OCI-LY1 (cell line): ENCODE data around the gene POLE.

Experiments used
- H2AFZ ChIP-seq: fragments of 200-600 bp; sonication (generic), shearing (Covaris generic); 2 replicates; pipeline ENCODE4 v1.6.0; 2014; ENCODE audit warnings: antibody characterized with exemption, mild to moderate bottlenecking, low read length
- H3F3A ChIP-seq: fragments of 200-600 bp; sonication (generic), shearing (Covaris generic); 2 replicates; pipeline ENCODE4 v1.6.0; 2014; ENCODE audit warnings: mild to moderate bottlenecking, antibody characterized with exemption, low read length, moderate library complexity; ENCODE audit not compliant: insufficient read depth
- H3K27ac ChIP-seq: fragments of 200-600 bp; sonication (generic); 2 replicates; pipeline ENCODE4 v1.5.1; 2014; ENCODE audit warnings: low read length, mixed run types, mild to moderate bottlenecking, low read depth; ENCODE audit not compliant: poor library complexity, severe bottlenecking
- H3K27me3 ChIP-seq: fragments of 200-600 bp; sonication (generic); 2 replicates; pipeline ENCODE4 v1.6.0; 2014; ENCODE audit warnings: antibody characterized with exemption, mild to moderate bottlenecking, low read length, moderate library complexity; ENCODE audit not compliant: insufficient read depth
- H3K36me3 ChIP-seq: fragments of 200-600 bp; sonication (generic); 2 replicates; pipeline ENCODE4 v1.6.1; 2014; ENCODE audit warnings: mild to moderate bottlenecking, antibody characterized with exemption, low read length, moderate library complexity, mixed read lengths; ENCODE audit not compliant: insufficient read depth
- H3K4me1 ChIP-seq: fragments of 200-600 bp; sonication (generic); 2 replicates; pipeline ENCODE4 v1.5.1; 2014; ENCODE audit warnings: mild to moderate bottlenecking, low read length, moderate library complexity; ENCODE audit not compliant: insufficient read depth, severe bottlenecking
- H3K4me2 ChIP-seq: fragments of 200-600 bp; sonication (generic), shearing (Covaris generic); 2 replicates; pipeline ENCODE4 v1.6.1; 2014; ENCODE audit warnings: low read length
- H3K4me3 ChIP-seq: fragments of 200-600 bp; sonication (generic); 2 replicates; pipeline ENCODE4 v1.5.1; 2014; ENCODE audit warnings: low read length, low read depth, mild to moderate bottlenecking, mixed read lengths; ENCODE audit not compliant: poor library complexity, severe bottlenecking
- H3K79me2 ChIP-seq: fragments of 200-600 bp; shearing (Covaris generic); 2 replicates; pipeline ENCODE4 v1.6.1; 2016; ENCODE audit warnings: mixed run types, low read length, mixed read lengths; ENCODE audit not compliant: insufficient read depth
- H3K9ac ChIP-seq: fragments of 200-600 bp; sonication (generic), shearing (Covaris generic); 2 replicates; pipeline ENCODE4 v1.6.1; 2014; ENCODE audit warnings: mild to moderate bottlenecking, low read length, mixed read lengths
- H3K9me2 ChIP-seq: fragments of 200-600 bp; sonication (generic), shearing (Covaris generic); 2 replicates; pipeline ENCODE4 v1.6.1; 2014; ENCODE audit warnings: low read depth, mild to moderate bottlenecking, low read length, mixed read lengths
- H3K9me3 ChIP-seq: fragments of 200-600 bp; shearing (Covaris generic); 2 replicates; pipeline ENCODE4 v1.6.1; 2014; ENCODE audit warnings: low read length, mixed read lengths
- H4K20me1 ChIP-seq: fragments of 200-600 bp; sonication (generic), shearing (Covaris generic); 2 replicates; pipeline ENCODE4 v1.6.0; 2016; ENCODE audit warnings: mild to moderate bottlenecking, low read length; ENCODE audit not compliant: insufficient read depth
- EZH2 ChIP-seq: fragments of 200-600 bp; sonication (generic), shearing (Covaris generic); IDR thresholded peaks from 2 replicates; pipeline ENCODE4 v1.8.0; 2017; ENCODE audit warnings: borderline replicate concordance, mixed run types, mild to moderate bottlenecking, antibody characterized with exemption, low read length, moderate library complexity, mixed read lengths
- TF ChIP-seq, protein P1 (sequence below): fragments of 200-600 bp; sonication (generic), shearing (Covaris generic); IDR thresholded peaks from 2 replicates; pipeline ENCODE4 v1.5.1; 2017; ENCODE audit warnings: mild to moderate bottlenecking, antibody characterized with exemption, low read length, moderate library complexity, mixed read lengths

Gene POLE

DNA sequence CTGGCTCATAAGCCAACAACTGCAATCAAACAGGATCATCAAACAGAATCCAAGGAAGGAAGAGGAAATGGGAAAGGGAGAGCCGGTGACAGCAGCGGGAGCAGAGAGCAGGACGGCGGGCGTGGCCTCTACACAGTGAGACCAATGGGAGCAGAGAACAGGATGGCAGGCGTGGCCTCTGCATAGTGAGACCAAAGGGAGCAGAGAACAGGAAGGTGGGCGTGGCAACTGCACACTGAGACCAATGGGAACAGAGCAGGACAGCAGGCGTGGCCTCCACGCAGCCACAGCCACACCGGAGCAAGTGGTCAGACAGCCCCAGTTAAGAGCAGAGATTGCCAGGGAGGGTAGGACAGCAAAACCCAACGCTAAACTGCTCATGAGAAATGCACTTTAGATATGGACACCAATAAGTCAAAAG is 93.2 kb downstream of the POLE start:
- H3K4me2 ChIP-seq = no peak overlapping the region
- no peaks in the 10 kb centered on the region for H3K9me2 ChIP-seq
- H3F3A ChIP-seq = no peaks in the 10 kb centered on the region
- no peaks in the 10 kb centered on the region; the same call in 1 of the 2 replicates for H3K27me3 ChIP-seq
- H2AFZ ChIP-seq = no peak overlapping the region
- no peak for TF ChIP-seq EZH2
- TF ChIP-seq, protein P1, sequence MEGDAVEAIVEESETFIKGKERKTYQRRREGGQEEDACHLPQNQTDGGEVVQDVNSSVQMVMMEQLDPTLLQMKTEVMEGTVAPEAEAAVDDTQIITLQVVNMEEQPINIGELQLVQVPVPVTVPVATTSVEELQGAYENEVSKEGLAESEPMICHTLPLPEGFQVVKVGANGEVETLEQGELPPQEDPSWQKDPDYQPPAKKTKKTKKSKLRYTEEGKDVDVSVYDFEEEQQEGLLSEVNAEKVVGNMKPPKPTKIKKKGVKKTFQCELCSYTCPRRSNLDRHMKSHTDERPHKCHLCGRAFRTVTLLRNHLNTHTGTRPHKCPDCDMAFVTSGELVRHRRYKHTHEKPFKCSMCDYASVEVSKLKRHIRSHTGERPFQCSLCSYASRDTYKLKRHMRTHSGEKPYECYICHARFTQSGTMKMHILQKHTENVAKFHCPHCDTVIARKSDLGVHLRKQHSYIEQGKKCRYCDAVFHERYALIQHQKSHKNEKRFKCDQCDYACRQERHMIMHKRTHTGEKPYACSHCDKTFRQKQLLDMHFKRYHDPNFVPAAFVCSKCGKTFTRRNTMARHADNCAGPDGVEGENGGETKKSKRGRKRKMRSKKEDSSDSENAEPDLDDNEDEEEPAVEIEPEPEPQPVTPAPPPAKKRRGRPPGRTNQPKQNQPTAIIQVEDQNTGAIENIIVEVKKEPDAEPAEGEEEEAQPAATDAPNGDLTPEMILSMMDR = no peak
- H3K4me3 ChIP-seq = no peak overlapping the region
- no peaks in the 10 kb centered on the region for H3K36me3 ChIP-seq
- H3K9ac ChIP-seq = no peak overlapping the region
- peaks cover 5% of the 10 kb centered on the region for H3K4me1 ChIP-seq
- H3K79me2 ChIP-seq = no peaks in the 10 kb centered on the region
- no peak overlapping the region for H3K27ac ChIP-seq
- no peaks in the 10 kb centered on the region for H4K20me1 ChIP-seq
- H3K9me3 ChIP-seq = no peaks in the 10 kb centered on the region

DNA sequence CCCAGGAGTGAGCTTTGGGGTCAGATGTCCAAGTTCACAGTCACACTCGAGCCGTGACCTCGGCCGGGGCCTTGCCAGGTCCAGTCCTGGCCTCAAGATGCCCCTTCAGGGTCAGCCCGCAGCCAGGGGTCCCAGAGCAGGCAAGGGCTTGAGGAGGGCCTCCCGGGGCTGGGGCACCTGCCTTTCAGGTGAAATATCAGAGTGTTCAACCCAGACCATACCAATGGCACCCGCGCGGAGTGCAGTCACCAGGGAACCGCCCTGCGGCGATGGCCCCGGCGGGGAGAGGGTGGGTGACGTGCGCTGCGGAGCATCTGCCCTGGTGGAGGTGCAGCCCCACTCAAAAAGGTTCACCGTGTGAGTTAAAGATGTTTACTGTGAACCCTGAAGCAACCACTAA is 93.6 kb downstream of the POLE start:
- Histone ChIP-seq H3K36me3 (no peaks in the 10 kb centered on the region), H3K4me2 (no peak overlapping the region), H3K4me3 (no peak overlapping the region), H3F3A (no peaks in the 10 kb centered on the region), H3K9me2 (no peaks in the 10 kb centered on the region), H3K27ac (no peak overlapping the region), H2AFZ (no peak overlapping the region), H4K20me1 (no peaks in the 10 kb centered on the region), H3K9ac (no peak overlapping the region), H3K9me3 (no peaks in the 10 kb centered on the region), H3K79me2 (no peaks in the 10 kb centered on the region), H3K4me1 (peaks cover 5% of the 10 kb centered on the region), H3K27me3 (no peaks in the 10 kb centered on the region; the same call in 1 of the 2 replicates)
- TF ChIP-seq, protein P1 = no peak
- no peak for TF ChIP-seq EZH2

DNA sequence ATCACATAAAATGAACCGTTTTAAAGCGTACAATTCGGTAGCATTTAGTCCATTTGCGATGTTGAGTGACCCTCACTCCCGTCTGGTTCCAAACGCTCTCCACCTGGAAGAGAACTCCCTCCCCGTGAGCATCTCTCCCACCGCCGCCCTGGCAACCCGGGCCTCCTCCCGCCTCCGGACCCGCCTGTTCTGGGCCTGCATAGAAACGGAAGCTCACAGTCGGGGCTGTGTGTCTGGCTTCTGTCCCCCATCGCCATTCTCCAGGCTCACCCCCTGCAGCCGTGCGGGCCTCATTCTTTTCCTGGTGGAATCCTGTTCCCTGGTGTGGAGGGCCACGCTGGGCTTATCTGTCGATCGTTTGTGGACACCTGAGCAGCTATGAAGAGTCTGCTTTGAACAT is 94.1 kb downstream of the POLE start:
- no peaks in the 10 kb centered on the region; the same call in 1 of the 2 replicates for H3K27me3 ChIP-seq

More for the DNA sequence above, 94.1 kb downstream of the POLE start:
- H3F3A ChIP-seq = no peaks in the 10 kb centered on the region
- no peaks in the 10 kb centered on the region for H3K36me3 ChIP-seq
- peaks cover 5% of the 10 kb centered on the region for H3K4me1 ChIP-seq
- H3K9me2 ChIP-seq = no peaks in the 10 kb centered on the region
- no peak overlapping the region for H3K27ac ChIP-seq
- no peaks in the 10 kb centered on the region for H3K9me3 ChIP-seq
- H3K4me2 ChIP-seq = no peak overlapping the region
- no peak overlapping the region for H2AFZ ChIP-seq
- no peak overlapping the region for H3K4me3 ChIP-seq
- TF ChIP-seq EZH2 = no peak
- TF ChIP-seq, protein P1 = no peak
- H3K9ac ChIP-seq = no peak overlapping the region
- no peaks in the 10 kb centered on the region for H4K20me1 ChIP-seq
- H3K79me2 ChIP-seq = no peaks in the 10 kb centered on the region
